ENCODE results near the gene ARMC8.

DNA sequence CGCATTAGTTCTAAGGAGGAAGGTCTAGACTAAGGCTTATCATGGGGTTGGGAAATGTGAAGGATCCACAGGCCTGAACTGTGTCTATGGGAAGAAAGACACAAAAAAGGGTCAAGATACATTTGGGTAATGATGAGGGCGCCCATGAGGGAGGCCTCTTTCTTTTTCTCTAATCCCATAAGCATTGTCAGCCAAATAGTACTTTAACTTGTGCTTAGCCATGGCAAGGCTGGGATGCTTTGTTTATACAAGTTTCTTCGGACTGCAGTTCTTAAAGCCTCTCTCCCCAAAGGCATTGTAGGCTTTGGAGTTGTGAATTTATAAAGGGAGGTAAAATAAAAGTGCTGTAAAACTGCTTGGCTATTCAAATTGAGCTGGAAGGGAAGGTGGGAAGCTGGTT, 23.4 kb downstream of the ARMC8 start:
- no peak for TF ChIP-seq EP300 (IDR thresholded peaks at IDR 0.05)
- no peak for TF ChIP-seq POLR2A (IDR thresholded peaks at IDR 0.05; ENCODE audit: low read depth)
